Measurements from ENCODE around the gene HEMGN. TPM values are rescaled to one million over a fixed set of nuclear protein-coding genes. Genes with fewer than 3 reads are reported as not detected.
A peak's percentile ranks its signal among the peaks of the same experiment; 100 is the strongest.

The HEMGN gene
- total and polyA plus RNA-seq, 5 experiments from 2014 or later = 1.9 to 11.0 (median 7.6) TPM

DNA sequence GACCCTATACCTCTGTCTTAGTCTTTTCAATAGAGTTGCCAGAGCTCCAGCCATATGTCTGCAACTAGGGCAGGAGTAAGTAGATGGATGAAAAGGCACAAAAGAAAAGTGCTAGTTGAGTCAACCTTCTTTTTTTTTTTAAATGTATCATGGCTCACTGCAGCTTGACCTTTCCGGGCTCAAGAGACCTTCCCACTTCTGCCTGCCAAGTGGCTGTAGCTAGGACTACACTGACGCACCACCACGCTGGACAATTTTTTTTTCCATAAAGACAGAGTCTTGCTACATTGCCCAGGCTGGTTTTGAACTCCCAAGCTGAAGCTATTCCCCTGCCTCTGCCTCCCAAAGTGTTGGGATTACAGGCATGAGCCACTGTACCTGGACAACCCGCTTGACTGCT lies 57.6 kb downstream of the HEMGN start:
- peaks cover 0 to 7% (median 0%) of the 10 kb centered on the region in 5 donors for H3K27me3 Mint-ChIP-seq
- no peak overlapping the region for H3K4me3 Mint-ChIP-seq
- ATAC-seq (no peak), DNase-seq (no peak)
- peak overlapping the region in 1 of 10 donors; percentile 59 for H3K27ac Mint-ChIP-seq
- peaks cover 0 to 1% (median 0%) of the 10 kb centered on the region in 9 donors for H3K9me3 Mint-ChIP-seq
- POLR2A ChIA-PET = no interaction called here
- peaks cover 0 to 8% (median 6%) of the 10 kb centered on the region in 3 donors for H3K36me3 Mint-ChIP-seq
- H3K4me1 Mint-ChIP-seq = no peaks in the 10 kb centered on the region

Other genes with a start within 250 kb of the HEMGN start
- gene XPA, start 240.8 kb downstream of the HEMGN start, total RNA-seq = 10 to 100 TPM; 22.2 to 25.9 TPM
- gene XPA, start 240.8 kb downstream of the HEMGN start, polyA plus RNA-seq = 10 to 100 TPM; 34.8 to 39.2 (median 35.1) TPM
- gene FOXE1, start 84.9 kb downstream of the HEMGN start, total RNA-seq = not detected
- not detected for gene FOXE1, start 84.9 kb downstream of the HEMGN start, polyA plus RNA-seq
- gene TRMO, start 15.7 kb downstream of the HEMGN start, total RNA-seq = 10 to 100 TPM; 40.2 to 51.5 TPM
- gene TRMO, start 15.7 kb downstream of the HEMGN start, polyA plus RNA-seq = 10 to 100 TPM; 11.7 to 18.0 (median 13.8) TPM
- 100 to 1,000 TPM; 200 to 205 TPM for gene ANP32B, start 45.2 kb upstream of the HEMGN start, total RNA-seq
- 100 to 1,000 TPM in 2 of 3 donors, 10 to 100 TPM in 1; 87.8 to 110 (median 108) TPM for gene ANP32B, start 45.2 kb upstream of the HEMGN start, polyA plus RNA-seq
- gene NANS, start 118.6 kb upstream of the HEMGN start, total RNA-seq = 10 to 100 TPM; 15.0 to 15.7 TPM
- gene NANS, start 118.6 kb upstream of the HEMGN start, polyA plus RNA-seq = 10 to 100 TPM; 28.9 to 32.4 (median 30.9) TPM
- 10 to 100 TPM; 76.9 to 78.1 TPM for gene TRIM14, start 181.1 kb upstream of the HEMGN start, total RNA-seq
- 10 to 100 TPM; 48.7 to 84.0 (median 68.4) TPM for gene TRIM14, start 181.1 kb upstream of the HEMGN start, polyA plus RNA-seq